Measurements from ENCODE around the gene JUN.
A peak's percentile ranks its signal among the peaks of the same experiment; 100 is the strongest.
"Not testable (repeated sequence)": the region's sequence is repeated elsewhere in the genome, so short reads cannot be mapped to it uniquely, and the experiment has no call there.

Gene JUN

DNA sequence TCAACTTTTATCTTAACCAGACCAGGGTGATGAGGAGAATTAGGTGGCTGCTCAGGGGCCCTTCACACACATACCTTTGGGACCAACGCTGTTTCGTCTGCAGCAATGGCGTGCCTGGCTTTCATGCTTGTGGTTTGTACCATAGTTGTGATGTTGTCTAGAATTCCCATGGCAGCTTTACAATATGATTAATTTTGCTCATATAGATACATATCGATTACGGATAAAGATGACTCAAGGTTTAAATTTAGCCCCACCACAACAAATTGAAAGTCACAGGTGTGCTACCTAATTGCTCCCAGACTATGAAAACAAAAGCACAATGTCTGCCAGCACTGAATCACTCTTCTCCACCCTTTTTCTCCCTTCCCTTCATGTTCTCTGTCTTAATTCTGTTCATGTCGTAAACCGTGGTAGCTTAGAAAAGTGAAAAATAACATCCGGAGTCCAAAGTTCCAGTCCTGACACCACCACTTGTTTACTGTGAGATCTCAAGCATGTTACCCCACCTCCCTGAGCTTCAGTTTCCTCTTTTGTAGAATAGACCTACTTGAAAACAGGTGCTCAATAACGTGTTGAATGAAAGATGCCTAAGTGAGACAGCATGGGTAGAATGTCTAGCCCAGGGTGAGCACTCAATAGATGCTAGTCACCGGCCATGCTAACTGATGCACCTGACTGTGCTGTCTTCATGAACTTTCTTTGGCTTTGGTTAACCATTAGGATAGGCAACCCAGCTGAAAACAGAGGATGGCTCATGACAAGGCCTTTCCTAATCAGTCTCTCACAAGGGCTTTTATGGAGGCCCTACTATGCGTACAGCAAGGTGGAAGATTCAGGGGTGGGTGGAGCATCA is 22.1 kb upstream of the JUN start:
- DNase-seq = no peak

DNA sequence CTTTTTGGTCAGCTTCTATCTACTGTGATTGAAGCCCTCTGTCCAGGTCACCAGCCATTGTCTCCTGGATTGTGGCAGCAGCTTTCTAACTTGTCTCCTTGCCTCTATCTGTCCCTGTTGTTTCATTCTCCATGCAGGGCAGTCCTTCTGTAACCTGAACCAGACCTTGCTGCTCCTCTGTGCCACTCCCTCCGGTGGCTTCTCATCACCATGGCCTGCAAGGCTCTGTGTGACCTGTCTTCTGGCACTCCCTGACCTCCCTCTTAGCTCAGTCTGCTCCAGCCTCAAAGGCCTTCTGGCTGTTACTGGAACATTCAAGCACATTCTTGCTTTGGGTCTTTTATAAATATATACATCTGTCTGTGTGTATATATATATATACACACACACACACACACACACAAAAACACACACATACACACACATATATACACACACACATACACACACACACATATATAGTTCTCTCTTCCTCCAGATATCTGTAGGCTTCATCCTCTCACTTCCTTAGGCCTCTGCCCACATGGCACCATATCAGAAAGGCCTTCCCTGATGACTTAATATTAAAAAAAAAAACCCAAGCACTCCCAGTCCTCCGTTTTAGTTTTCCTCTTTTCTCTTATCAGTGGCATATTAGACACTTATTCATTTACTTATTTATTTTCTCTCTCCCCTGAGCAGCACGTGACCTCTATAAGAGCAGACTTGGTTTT is 21.2 kb upstream of the JUN start:
- DNase-seq = no peak

DNA sequence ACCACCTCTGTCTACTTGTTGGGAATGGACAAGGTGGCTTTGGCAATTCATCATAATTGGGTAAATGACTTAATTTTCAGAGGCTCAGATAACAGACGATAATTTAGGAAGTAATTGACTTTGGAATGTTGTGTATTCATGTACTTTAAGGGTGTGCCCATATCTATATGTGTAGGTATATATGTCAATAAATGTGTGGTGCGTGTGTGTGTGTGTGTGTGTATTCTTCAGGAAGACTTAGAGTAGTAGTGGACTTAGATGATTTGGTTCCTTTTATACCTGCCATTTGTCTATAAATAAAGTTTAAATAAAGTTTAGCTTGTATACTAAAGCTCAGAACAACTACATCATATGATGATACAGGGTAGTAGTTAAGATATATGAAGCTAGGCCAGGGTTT is 20.0 kb upstream of the JUN start:
- DNase-seq = no peak

- no peak for DNase-seq
Measured at GRCh38 chr1:58802640-58803399, 19.0 kb upstream of the JUN start.

DNA sequence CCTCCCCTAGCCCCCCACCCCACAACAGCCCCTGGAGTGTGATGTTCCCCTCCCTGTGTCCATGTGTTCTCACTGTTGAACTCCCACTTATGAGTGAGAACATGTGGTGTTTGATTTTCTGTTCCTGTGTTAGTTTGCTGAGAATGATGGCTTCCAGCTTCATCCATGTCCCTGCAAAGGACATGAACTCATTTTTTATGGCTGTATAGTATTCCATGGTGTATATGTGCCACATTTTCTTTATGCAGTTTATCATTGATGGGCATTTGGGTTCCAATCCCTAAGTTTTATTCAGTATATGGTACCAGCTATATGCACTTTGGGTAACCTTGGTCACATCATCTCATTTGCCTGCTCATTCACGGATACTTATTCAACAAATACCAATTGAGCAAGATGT is 17.4 kb upstream of the JUN start:
- DNase-seq = not testable (repeated sequence)

DNA sequence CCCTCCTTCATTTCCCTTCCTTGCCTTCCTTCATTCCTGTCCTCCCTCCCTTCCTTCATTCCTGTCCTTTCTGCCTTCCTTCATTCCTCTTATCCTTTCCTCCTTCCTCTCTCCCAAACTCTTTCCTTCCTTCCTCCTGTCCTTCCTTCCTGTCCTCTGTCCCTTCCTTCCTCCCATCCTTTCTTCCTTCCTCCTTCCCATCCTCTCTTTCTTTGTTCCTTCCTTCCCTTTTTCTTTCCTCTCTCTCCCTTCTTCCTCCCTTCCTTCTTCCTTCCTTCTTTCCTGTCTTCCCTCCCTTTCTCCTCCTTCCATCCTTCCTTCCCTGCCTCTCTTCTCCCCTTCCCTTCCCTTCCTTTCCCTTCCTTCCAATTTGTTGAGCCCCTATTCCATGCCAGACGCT is 15.8 kb upstream of the JUN start:
- no peak for DNase-seq

DNA sequence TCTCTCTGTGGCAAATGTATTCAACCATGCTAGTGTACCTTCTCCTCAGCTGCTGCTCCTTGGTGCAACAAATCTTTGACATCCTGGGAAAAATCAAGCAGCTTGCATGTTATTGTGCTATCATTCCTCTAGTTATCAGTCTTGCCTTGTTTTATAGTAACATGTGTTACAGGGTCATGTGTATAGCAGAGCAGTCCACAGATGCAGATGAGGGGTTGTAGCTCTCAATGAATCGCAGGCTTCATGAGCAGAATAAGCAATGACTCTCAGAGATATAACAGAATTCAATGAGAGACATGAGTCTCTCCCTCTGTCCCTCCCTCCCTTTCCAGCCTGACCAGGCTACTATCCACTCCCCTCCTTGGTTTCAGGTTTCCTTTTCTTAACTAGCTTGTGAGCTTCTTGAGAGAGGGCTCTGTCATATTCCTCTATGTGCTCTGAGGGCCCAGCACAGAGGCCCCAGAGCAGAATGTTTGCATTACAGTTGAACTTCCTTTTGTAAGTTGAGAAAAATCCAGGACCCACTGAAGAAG is 15.1 kb upstream of the JUN start:
- no peak for DNase-seq

- no peak for DNase-seq
Measured at GRCh38 chr1:58796416-58796815, 12.6 kb upstream of the JUN start.

DNA sequence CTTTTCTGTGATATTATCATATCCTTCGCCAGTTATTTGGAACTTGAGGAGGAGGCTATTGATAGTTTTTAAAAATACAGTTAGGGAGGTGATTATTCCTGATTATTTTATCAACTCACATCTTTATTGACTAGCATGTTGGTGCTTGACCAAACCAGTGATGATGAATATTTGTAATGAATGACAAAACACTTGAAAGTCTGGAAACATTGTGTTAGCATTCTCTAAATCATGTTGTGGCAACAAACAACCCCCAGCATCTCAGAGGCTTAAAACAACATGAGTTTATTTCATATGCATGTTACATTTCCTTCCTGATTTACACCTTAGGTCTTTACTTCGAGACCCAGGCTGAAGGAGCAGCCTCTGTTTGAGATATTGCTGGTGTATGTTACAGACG is 10.7 kb upstream of the JUN start:
- DNase-seq = no peak

GRCh38 chr1:58792846-58793245 is 9.0 kb upstream of the JUN start:
- DNase-seq = no peak

GRCh38 chr1:58791106-58791505 is 7.3 kb upstream of the JUN start:
- no peak for DNase-seq

DNA sequence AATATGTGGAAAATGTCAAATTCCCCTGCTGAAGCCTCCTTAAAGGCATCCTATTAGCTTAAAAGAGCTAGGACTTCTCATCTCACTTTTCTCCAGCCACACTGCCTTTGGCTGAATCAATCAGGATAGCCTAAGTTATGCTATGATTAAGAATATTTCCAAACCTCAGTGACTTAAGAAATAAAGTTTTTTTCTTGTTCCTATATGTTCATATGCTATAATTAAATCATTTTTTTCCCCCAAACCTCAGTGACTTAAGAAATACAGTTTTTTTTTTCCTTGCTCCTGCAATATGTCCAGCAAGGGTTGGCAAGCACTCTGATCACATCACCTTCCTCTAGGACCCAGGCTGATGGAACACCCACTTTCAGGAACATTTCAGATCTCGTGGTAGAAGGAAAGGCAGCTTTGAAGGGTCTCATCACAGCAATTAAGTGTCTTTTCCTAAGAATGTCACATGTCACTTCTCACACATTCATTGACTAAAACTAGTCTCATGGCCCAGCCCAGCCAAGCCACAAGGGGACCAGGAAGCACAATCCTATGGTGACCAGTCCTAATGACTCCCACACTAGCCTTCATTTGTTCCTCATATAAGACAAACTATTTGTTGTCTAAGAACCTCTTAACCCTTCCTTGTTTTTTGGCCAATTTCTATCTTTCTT is 6.3 kb upstream of the JUN start:
- DNase-seq = no peak

DNA sequence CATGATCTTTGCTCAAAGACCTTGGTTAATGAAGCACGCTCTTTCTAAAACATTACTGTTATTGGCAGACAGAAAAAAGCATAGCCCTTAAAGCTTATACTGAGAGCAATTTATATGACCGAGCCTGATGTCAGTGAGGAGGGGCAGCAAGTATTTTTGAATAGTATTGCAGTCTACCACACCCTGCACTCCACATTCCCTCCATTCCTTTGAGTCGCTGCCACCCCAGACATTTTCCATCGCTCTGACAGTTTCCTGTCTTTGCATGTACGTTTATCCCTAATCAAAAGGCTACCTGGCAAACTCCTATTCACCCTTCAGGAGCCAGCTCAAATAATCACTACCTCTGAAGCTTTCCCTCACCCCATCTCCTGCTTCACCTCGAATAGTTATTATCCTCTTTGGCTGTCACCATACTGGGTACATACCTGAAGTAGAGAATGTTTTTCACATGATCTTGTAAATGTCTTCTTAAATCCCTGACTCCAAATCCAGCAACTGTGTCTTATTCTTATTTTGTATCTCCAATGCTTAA is 5.5 kb upstream of the JUN start:
- no peak for DNase-seq

DNA sequence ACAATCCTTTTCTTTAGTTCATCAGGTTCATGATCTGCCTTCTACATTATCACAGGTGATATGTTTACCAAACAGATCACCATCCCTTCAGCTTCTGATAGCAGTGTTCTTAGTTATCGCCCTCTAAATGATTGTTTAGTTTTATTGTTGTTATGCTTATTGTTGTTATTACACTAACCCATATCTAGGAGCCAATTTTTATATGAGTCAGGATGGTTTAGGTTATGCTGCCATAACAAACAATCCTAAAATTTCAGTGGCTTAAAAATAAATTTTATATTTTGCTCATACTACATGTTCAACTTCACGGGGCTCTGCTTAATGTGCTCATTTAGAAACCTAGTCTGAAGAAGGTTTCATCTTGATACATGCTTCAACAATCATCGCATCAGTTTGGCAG is 4.4 kb upstream of the JUN start:
- no peak for DNase-seq

DNA sequence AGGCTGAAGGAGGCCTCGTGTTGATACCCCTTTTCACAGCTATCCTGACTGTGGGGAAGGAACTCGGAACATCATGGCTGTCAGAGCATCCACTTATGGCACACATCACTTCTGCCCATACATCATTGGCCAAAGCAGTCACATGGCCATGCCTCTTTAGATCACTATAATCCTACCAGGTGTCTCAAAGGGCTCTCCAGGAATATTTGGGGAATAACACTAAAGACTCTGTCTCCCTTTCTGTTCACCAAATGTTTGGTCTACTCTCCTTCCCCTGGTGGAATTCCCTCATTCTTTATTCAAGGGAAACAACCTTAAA is 3.0 kb upstream of the JUN start:
- DNase-seq = no peak

GRCh38 chr1:58786184-58786926 is 2.5 kb upstream of the JUN start:
- no peak for DNase-seq

GRCh38 chr1:58785442-58786058 is 1.7 kb upstream of the JUN start:
- DNase-seq = peak; percentile 45

DNA sequence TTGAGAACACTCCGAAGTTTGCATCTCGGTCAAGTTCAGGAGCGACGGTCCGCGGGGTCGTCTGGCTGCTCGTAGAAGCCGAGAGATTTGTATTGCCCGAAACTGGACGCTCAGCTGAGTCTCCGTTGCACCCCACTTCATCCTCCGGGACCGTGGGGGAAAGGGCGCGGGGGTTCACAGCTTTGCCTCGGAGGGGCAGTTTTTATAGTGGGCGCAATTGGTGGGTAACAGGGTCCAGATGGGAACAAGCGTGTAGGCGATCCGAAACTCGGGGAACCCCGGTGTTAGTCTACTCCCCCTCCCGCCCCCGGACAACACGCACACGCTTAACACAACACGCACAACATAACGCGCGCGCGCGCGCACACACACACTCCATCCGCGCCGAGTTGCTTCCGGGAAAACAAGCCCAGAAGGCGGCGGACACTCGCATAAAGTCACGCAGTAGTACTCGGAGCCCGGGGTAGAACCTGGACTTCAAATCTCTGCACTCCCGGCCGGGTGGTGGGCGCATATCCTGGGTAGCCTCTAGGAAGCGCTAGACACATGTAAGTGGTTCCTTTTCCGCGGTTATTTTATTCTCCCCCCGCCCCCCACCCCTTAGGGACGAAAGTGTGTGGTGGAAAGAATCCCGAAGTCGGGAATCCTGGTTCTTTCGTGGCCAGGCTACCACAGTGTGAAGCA is 1.1 kb upstream of the JUN start:
- peak; percentile 94 for DNase-seq

GRCh38 chr1:58783090-58783992 is 506 bp downstream of the JUN start:
- DNase-seq = no peak

Data from CD4-positive, alpha-beta T cell treated with Interferon gamma for 1 hour (primary cell).